ENCODE measurements around the gene MAPT.

GRCh38 chr17:45995627-45996270, 101.4 kb downstream of the MAPT start:
- TF ChIP-seq, protein P1, sequence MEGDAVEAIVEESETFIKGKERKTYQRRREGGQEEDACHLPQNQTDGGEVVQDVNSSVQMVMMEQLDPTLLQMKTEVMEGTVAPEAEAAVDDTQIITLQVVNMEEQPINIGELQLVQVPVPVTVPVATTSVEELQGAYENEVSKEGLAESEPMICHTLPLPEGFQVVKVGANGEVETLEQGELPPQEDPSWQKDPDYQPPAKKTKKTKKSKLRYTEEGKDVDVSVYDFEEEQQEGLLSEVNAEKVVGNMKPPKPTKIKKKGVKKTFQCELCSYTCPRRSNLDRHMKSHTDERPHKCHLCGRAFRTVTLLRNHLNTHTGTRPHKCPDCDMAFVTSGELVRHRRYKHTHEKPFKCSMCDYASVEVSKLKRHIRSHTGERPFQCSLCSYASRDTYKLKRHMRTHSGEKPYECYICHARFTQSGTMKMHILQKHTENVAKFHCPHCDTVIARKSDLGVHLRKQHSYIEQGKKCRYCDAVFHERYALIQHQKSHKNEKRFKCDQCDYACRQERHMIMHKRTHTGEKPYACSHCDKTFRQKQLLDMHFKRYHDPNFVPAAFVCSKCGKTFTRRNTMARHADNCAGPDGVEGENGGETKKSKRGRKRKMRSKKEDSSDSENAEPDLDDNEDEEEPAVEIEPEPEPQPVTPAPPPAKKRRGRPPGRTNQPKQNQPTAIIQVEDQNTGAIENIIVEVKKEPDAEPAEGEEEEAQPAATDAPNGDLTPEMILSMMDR (IDR thresholded peaks at IDR 0.05): no peak
- no peak for TF ChIP-seq POLR2A (IDR thresholded peaks at IDR 0.05)

Data from testis (tissue), 2 donors.